HG02623 (cell line): ENCODE measurements around the gene PLXNA4.

Experiments used
- ATAC-seq: cut with Tn5 transposase; IDR thresholded peaks from one replicate; pipeline ENCODE4 v1.9.1; 2021; ENCODE audit warnings: moderate library complexity; ENCODE audit not compliant: unreplicated experiment

Gene PLXNA4

GRCh38 chr7:132250480-132251326, 325.6 kb downstream of the PLXNA4 start:
- no peak for ATAC-seq

GRCh38 chr7:132249256-132249971, 326.9 kb downstream of the PLXNA4 start:
- no peak for ATAC-seq

GRCh38 chr7:132248841-132249240, 327.4 kb downstream of the PLXNA4 start:
- ATAC-seq = no peak

GRCh38 chr7:132247995-132248618, 328.2 kb downstream of the PLXNA4 start:
- no peak for ATAC-seq

GRCh38 chr7:132246591-132246990, 329.7 kb downstream of the PLXNA4 start:
- no peak for ATAC-seq

GRCh38 chr7:132245539-132245938, 330.7 kb downstream of the PLXNA4 start:
- ATAC-seq = no peak

- no peak for ATAC-seq
These were observed 331.3 kb downstream of the PLXNA4 start for GRCh38 chr7:132244903-132245480.

- no peak for ATAC-seq
These were observed 332.8 kb downstream of the PLXNA4 start for GRCh38 chr7:132243463-132243862.

GRCh38 chr7:132243051-132243450, 333.2 kb downstream of the PLXNA4 start:
- no peak for ATAC-seq

GRCh38 chr7:132242192-132242812, 334.0 kb downstream of the PLXNA4 start:
- ATAC-seq = no peak

GRCh38 chr7:132240821-132241422, 335.3 kb downstream of the PLXNA4 start:
- no peak for ATAC-seq

GRCh38 chr7:132240262-132240661, 336.0 kb downstream of the PLXNA4 start:
- ATAC-seq = no peak

GRCh38 chr7:132239422-132239994, 336.8 kb downstream of the PLXNA4 start:
- no peak for ATAC-seq

- no peak for ATAC-seq
These were observed 341.6 kb downstream of the PLXNA4 start for GRCh38 chr7:132234711-132235110.

- no peak for ATAC-seq
These were observed 343.9 kb downstream of the PLXNA4 start for GRCh38 chr7:132232406-132232805.

- ATAC-seq = no peak
These were observed 345.8 kb downstream of the PLXNA4 start for GRCh38 chr7:132230462-132230861.

GRCh38 chr7:132228240-132228639, 348.0 kb downstream of the PLXNA4 start:
- no peak for ATAC-seq

GRCh38 chr7:132226957-132227290, 349.3 kb downstream of the PLXNA4 start:
- ATAC-seq = no peak

- no peak for ATAC-seq
These were observed 350.0 kb downstream of the PLXNA4 start for GRCh38 chr7:132226046-132226956.
